ENCODE data around the gene TMEM143.

TMEM143 gene

DNA sequence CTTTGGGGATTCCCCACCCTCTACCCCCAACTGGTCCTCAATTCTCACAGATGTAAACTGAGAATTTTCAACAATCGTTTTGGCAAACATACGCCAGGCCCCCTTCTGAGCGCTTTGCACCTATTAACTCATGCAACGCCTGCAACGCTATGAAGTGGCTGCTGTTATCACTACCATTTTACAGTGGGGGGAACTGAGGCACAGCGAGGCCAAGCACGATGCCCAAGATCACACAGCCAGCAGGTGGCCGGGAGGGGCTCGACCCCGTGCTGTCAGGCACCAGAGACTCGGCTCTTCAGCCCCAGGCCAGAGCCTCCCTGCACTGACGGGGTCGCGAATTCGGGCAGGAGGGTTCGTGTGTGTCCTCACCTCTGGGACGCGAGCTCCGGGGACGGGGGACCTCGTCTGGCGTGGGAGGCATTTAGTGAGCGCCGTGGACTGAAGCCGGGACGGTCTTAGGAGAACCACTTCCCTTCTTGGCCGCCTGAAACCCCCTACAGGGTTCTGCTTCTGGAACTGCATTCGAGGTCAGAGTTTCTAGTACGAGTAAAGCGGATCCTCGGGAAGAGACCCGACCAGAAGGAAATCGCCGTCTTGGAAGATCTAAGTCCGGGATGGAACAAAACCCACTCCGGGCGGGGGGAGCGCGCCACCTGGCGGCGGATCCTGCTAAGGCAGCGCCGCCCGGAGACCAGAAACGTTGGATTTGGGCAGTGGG, 72.8 kb downstream of the TMEM143 start:
- ATAC-seq (ENCODE audit: insufficient read depth, low read depth) (peak; percentile 63), DNase-seq (peak; percentile 51)
- no peak for TF ChIP-seq EZH2 (IDR thresholded peaks at IDR 0.05; ENCODE audit: borderline replicate concordance, low read depth, low read length, severe bottlenecking)
- TF ChIP-seq, protein P1, sequence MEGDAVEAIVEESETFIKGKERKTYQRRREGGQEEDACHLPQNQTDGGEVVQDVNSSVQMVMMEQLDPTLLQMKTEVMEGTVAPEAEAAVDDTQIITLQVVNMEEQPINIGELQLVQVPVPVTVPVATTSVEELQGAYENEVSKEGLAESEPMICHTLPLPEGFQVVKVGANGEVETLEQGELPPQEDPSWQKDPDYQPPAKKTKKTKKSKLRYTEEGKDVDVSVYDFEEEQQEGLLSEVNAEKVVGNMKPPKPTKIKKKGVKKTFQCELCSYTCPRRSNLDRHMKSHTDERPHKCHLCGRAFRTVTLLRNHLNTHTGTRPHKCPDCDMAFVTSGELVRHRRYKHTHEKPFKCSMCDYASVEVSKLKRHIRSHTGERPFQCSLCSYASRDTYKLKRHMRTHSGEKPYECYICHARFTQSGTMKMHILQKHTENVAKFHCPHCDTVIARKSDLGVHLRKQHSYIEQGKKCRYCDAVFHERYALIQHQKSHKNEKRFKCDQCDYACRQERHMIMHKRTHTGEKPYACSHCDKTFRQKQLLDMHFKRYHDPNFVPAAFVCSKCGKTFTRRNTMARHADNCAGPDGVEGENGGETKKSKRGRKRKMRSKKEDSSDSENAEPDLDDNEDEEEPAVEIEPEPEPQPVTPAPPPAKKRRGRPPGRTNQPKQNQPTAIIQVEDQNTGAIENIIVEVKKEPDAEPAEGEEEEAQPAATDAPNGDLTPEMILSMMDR (IDR thresholded peaks at IDR 0.05; ENCODE audit: borderline replicate concordance, extremely low read depth, low read length, poor library complexity, severe bottlenecking), result peak; percentile 95
- H3K27me3 ChIP-seq (ENCODE audit: insufficient read depth, low read length, poor library complexity), result peaks cover 2% of the 10 kb centered on the region
- no peak overlapping the region; the same call in 1 of the 2 replicates for H3K9ac ChIP-seq (ENCODE audit: low read depth, low read length)
- H2AFZ ChIP-seq (ENCODE audit: low read depth, low read length), result peak overlapping the region; percentile 60
- H3K9me3 ChIP-seq (ENCODE audit: insufficient read depth, low read length, severe bottlenecking), result no peaks in the 10 kb centered on the region
- H3K36me3 ChIP-seq (ENCODE audit: insufficient read depth, low read length), result no peaks in the 10 kb centered on the region
- no peaks in the 10 kb centered on the region for H3K79me2 ChIP-seq (ENCODE audit: insufficient read depth, low read length)
- no peaks in the 10 kb centered on the region for H4K20me1 ChIP-seq (ENCODE audit: insufficient read depth, low read length)
- peak overlapping the region; percentile 51 for H3K4me2 ChIP-seq (ENCODE audit: insufficient read depth, low read length)
- H3K27ac ChIP-seq (ENCODE audit: low read length), result no peak overlapping the region
- H3K4me3 ChIP-seq (ENCODE audit: low read depth in 1 of 2, low read length in 2 of 2), result no peak overlapping the region
- peaks cover 6% of the 10 kb centered on the region for H3K4me1 ChIP-seq (ENCODE audit: insufficient read depth, low read length)

GRCh38 chr19:48290401-48290770, 73.4 kb downstream of the TMEM143 start:
- Histone ChIP-seq H2AFZ (ENCODE audit: low read depth, low read length) (no peak overlapping the region), H3K36me3 (ENCODE audit: insufficient read depth, low read length) (no peaks in the 10 kb centered on the region), H3K9me3 (ENCODE audit: insufficient read depth, low read length, severe bottlenecking) (no peaks in the 10 kb centered on the region), H3K4me3 (ENCODE audit: low read depth in 1 of 2, low read length in 2 of 2) (no peak overlapping the region), H3K27me3 (ENCODE audit: insufficient read depth, low read length, poor library complexity) (peaks cover 2% of the 10 kb centered on the region), H3K79me2 (ENCODE audit: insufficient read depth, low read length) (no peaks in the 10 kb centered on the region), H3K4me2 (ENCODE audit: insufficient read depth, low read length) (no peak overlapping the region), H3K27ac (ENCODE audit: low read length) (no peak overlapping the region), H3K4me1 (ENCODE audit: insufficient read depth, low read length) (peaks cover 6% of the 10 kb centered on the region), H4K20me1 (ENCODE audit: insufficient read depth, low read length) (no peaks in the 10 kb centered on the region), H3K9ac (ENCODE audit: low read depth, low read length) (no peak overlapping the region)
- DNase-seq, result no peak
- ATAC-seq (ENCODE audit: insufficient read depth, low read depth), result no peak
- TF ChIP-seq, protein P1 (IDR thresholded peaks at IDR 0.05; ENCODE audit: borderline replicate concordance, extremely low read depth, low read length, poor library complexity, severe bottlenecking), result no peak
- TF ChIP-seq EZH2 (IDR thresholded peaks at IDR 0.05; ENCODE audit: borderline replicate concordance, low read depth, low read length, severe bottlenecking), result no peak

DNA sequence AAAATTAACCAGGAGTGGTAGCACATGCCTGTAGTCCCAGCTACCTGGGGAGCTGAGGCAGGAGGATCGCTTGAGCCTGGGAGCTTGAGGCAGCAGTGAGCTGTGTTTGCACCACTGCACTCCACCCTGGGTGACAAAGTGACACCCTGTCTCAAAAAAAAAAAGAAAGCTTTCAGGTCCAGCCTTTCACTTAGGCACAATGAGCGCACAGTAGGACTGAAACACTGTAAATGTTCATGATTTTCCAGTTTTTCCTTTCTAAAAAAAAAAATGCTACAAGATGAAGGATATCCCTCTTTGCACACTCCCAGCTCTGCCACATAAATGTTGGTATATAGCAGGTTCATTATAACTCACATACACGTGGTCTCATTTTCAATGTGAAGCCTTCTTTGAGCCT, 76.0 kb downstream of the TMEM143 start:
- no peaks in the 10 kb centered on the region for H4K20me1 ChIP-seq (ENCODE audit: insufficient read depth, low read length)
- peaks cover 2% of the 10 kb centered on the region for H3K27me3 ChIP-seq (ENCODE audit: insufficient read depth, low read length, poor library complexity)
- peaks cover 5% of the 10 kb centered on the region for H3K9me3 ChIP-seq (ENCODE audit: insufficient read depth, low read length, severe bottlenecking)
- H3K36me3 ChIP-seq (ENCODE audit: insufficient read depth, low read length), result no peaks in the 10 kb centered on the region
- no peak for TF ChIP-seq EZH2 (IDR thresholded peaks at IDR 0.05; ENCODE audit: borderline replicate concordance, low read depth, low read length, severe bottlenecking)
- TF ChIP-seq, protein P1 (IDR thresholded peaks at IDR 0.05; ENCODE audit: borderline replicate concordance, extremely low read depth, low read length, poor library complexity, severe bottlenecking), result no peak
- no peaks in the 10 kb centered on the region for H3K79me2 ChIP-seq (ENCODE audit: insufficient read depth, low read length)
- peaks cover 6% of the 10 kb centered on the region for H3K4me1 ChIP-seq (ENCODE audit: insufficient read depth, low read length)
- ATAC-seq (ENCODE audit: insufficient read depth, low read depth) (no peak), DNase-seq (no peak)
- H3K9ac ChIP-seq (ENCODE audit: low read depth, low read length), result no peak overlapping the region
- H2AFZ ChIP-seq (ENCODE audit: low read depth, low read length), result no peak overlapping the region
- no peak overlapping the region for H3K27ac ChIP-seq (ENCODE audit: low read length)
- no peak overlapping the region for H3K4me3 ChIP-seq (ENCODE audit: low read depth in 1 of 2, low read length in 2 of 2)
- no peak overlapping the region for H3K4me2 ChIP-seq (ENCODE audit: insufficient read depth, low read length)

Measured in DND-41 (cell line).